PC-3 (cell line): ENCODE measurements around the gene PCDHAC2. TPM values are rescaled to one million over a fixed set of nuclear protein-coding genes. Genes with fewer than 3 reads are reported as not detected.
A peak's percentile ranks its signal among the peaks of the same experiment; 100 is the strongest.

Experiments
- ATAC-seq: fragments of 200-7000 bp; cut with Tn5 transposase; 2 replicates; pipeline ENCODE4 v1.9.1; 2020; ENCODE audit warnings: mild to moderate bottlenecking, moderate library complexity
- BruUV-seq: library from RNA; stranded (reverse); fragments of 400-500 nt; replicated peaks from 2 replicates; lab custom pipeline; 2021; lab: Mats Ljungman, UMichigan
- CTCF ChIA-PET: fragments of 300-600 bp; sonication (Branson Sonifier 250); formaldehyde crosslinking; loops from one replicate; lab custom pipeline; 2022; ENCODE audit warnings: antibody characterized with exemption; lab: Charles Lee
- POLR2A ChIA-PET: fragments of 300-600 bp; sonication (Branson Sonifier 250); formaldehyde crosslinking; loops from one replicate; lab custom pipeline; 2022; ENCODE audit warnings: antibody characterized with exemption; ENCODE audit not compliant: unreplicated experiment; lab: Charles Lee
- DNase-seq: peaks from one replicate; pipeline ENCODE4 v3.0.0-alpha.2; 2015
- H2AFZ ChIP-seq: fragments of 300-600 bp; sonication (generic); 2 replicates; pipeline ENCODE4 v1.6.0; 2016; ENCODE audit warnings: antibody characterized with exemption, low read length
- H3F3A ChIP-seq: fragments of 300-600 bp; sonication (generic); one replicate; pipeline ENCODE4 v1.6.0; 2017; ENCODE audit warnings: antibody characterized with exemption, low read length, control low read depth, mild to moderate bottlenecking; ENCODE audit not compliant: unreplicated experiment
- H3K27ac ChIP-seq: fragments of 300-600 bp; sonication (generic); 2 replicates; pipeline ENCODE4 v1.5.1; 2016; ENCODE audit warnings: mild to moderate bottlenecking, low read length
- H3K27me3 ChIP-seq: fragments of 300-600 bp; sonication (generic); 2 replicates; pipeline ENCODE4 v1.6.1; 2016; ENCODE audit warnings: low read length, mixed read lengths
- H3K36me3 ChIP-seq: fragments of 300-600 bp; sonication (generic); 2 replicates; pipeline ENCODE4 v1.6.1; 2016; ENCODE audit warnings: low read depth, mixed run types, low read length, mixed read lengths
- H3K4me1 ChIP-seq: fragments of 300-600 bp; sonication (generic); 2 replicates; pipeline ENCODE4 v1.5.1; 2016; ENCODE audit warnings: low read length; ENCODE audit not compliant: insufficient read depth
- H3K4me2 ChIP-seq: fragments of 300-600 bp; sonication (generic); 2 replicates; pipeline ENCODE4 v1.6.0; 2016; ENCODE audit warnings: low read length
- H3K4me3 ChIP-seq: fragments of 300-600 bp; sonication (generic); 2 replicates; pipeline ENCODE4 v1.5.1; 2016; ENCODE audit warnings: mild to moderate bottlenecking, low read length, mixed read lengths
- H3K79me2 ChIP-seq: fragments of 300-600 bp; sonication (generic); 2 replicates; pipeline ENCODE4 v1.6.1; 2017; ENCODE audit warnings: low read length, mixed read lengths
- H3K9ac ChIP-seq: fragments of 300-600 bp; sonication (generic); 2 replicates; pipeline ENCODE4 v1.6.0; 2016; ENCODE audit warnings: mild to moderate bottlenecking, low read length
- H3K9me2 ChIP-seq: fragments of 300-600 bp; sonication (generic); replicated peaks from 2 replicates; pipeline ENCODE4 v1.6.1; 2016; ENCODE audit warnings: mixed run types, low read length, mixed read lengths
- H3K9me3 ChIP-seq: fragments of 300-600 bp; sonication (generic); 2 replicates; pipeline ENCODE4 v1.6.1; 2016; ENCODE audit warnings: low read length, mixed read lengths
- H4K20me1 ChIP-seq: fragments of 300-600 bp; sonication (generic); 2 replicates; pipeline ENCODE4 v1.6.1; 2016; ENCODE audit warnings: low read length, mixed read lengths
- CTCF ChIP-seq: fragments of 300-600 bp; sonication (generic); conservative IDR thresholded peaks from 2 replicates; pipeline ENCODE4 v1.5.1; 2017; ENCODE audit warnings: antibody characterized with exemption, low read depth, mild to moderate bottlenecking, low read length
- EZH2 ChIP-seq: fragments of 300-600 bp; sonication (generic); IDR thresholded peaks from one replicate; pipeline ENCODE4 v1.6.1; 2017; ENCODE audit warnings: antibody characterized with exemption, mild to moderate bottlenecking, low read length; ENCODE audit not compliant: unreplicated experiment
- EZH2phosphoT487 ChIP-seq: fragments of 300-600 bp; sonication (generic); IDR thresholded peaks from 2 replicates; pipeline ENCODE4 v1.6.1; 2018; ENCODE audit warnings: mild to moderate bottlenecking, antibody characterized with exemption, low read length, borderline replicate concordance
- intact Hi-C: fragments of 100-400 bp; cut with micrococcal nuclease; formaldehyde crosslinking; loops from 2 replicates; pipeline ENCODE4 v1.9.0; 2023
- total RNA-seq: library from RNA; depleted of rRNA; stranded (reverse); fragments of >200 nt; gene quantifications from 2 replicates; pipeline ENCODE4 v1.2.3, GENCODE V29; 2014

Gene PCDHAC2
- total RNA-seq, 1 experiment from 2014 or later = 4.2 TPM

- intact Hi-C loops = no loop called here
These were observed 1.9 kb upstream of the PCDHAC2 start for GRCh38 chr5:140964356-140964755.

GRCh38 chr5:140965905-140966292 lies 377 bp upstream of the PCDHAC2 start:
- BruUV-seq = TSS peak; percentile 71
- CTCF ChIA-PET = interaction anchor here (1.2 to 1.4 kb wide), 2 partner anchors 74 to 145 kb away, joined by 4 to 7 read pairs; partner anchors contain the start of gene PCDHA5
- H3K4me1 ChIP-seq = peaks cover 16% of the 10 kb centered on the region
- POLR2A ChIA-PET = interaction anchor here (0.6 to 1.7 kb wide), 2 partner anchors 45 to 74 kb away, joined by 4 to 6 read pairs; no protein-coding TSS in a partner anchor
- DNase-seq (peak; percentile 8), ATAC-seq (peak; percentile 36)
- peak overlapping the region; percentile 90 for H3K4me3 ChIP-seq
- H3K9ac ChIP-seq = peak overlapping the region; percentile 42; the same call in 1 of the 2 replicates
- H3K27me3 ChIP-seq = no peaks in the 10 kb centered on the region
- peaks cover 11% of the 10 kb centered on the region; the same call in 1 of the 2 replicates for H3K79me2 ChIP-seq
- no peaks in the 10 kb centered on the region for H4K20me1 ChIP-seq
- TF ChIP-seq CTCF (no peak), EZH2 (no peak), EZH2phosphoT487 (no peak)
- no peaks in the 10 kb centered on the region for H3F3A ChIP-seq
- H2AFZ ChIP-seq = peak overlapping the region; percentile 94
- peak overlapping the region; percentile 97 for H3K4me2 ChIP-seq
- intact Hi-C loops = loop anchor here (1.0 to 5.0 kb wide), 3 partner anchors 36 to 74 kb away; partner anchors contain the start of gene PCDHAC1
- no peaks in the 10 kb centered on the region for H3K9me3 ChIP-seq
- no peak overlapping the region for H3K27ac ChIP-seq
- H3K9me2 ChIP-seq = no peaks in the 10 kb centered on the region
- H3K36me3 ChIP-seq = no peaks in the 10 kb centered on the region

More at GRCh38 chr5:140964356-140964755, 1.9 kb upstream of the PCDHAC2 start:
- H3K4me1 ChIP-seq = peaks cover 11% of the 10 kb centered on the region; the same call in 1 of the 2 replicates
- H3K27ac ChIP-seq = no peak overlapping the region
- H4K20me1 ChIP-seq = no peaks in the 10 kb centered on the region
- H3K9me3 ChIP-seq = no peaks in the 10 kb centered on the region
- ATAC-seq (no peak), DNase-seq (no peak)
- H3F3A ChIP-seq = no peaks in the 10 kb centered on the region
- H3K4me2 ChIP-seq = no peak overlapping the region
- H3K9ac ChIP-seq = no peak overlapping the region
- peaks cover 11% of the 10 kb centered on the region; the same call in 1 of the 2 replicates for H3K79me2 ChIP-seq
- H3K27me3 ChIP-seq = no peaks in the 10 kb centered on the region
- no peak overlapping the region for H2AFZ ChIP-seq
- no peaks in the 10 kb centered on the region for H3K9me2 ChIP-seq
- CTCF ChIA-PET = no interaction called here
- TF ChIP-seq EZH2phosphoT487 (no peak), EZH2 (no peak), CTCF (no peak)
- no peak overlapping the region for H3K4me3 ChIP-seq
- POLR2A ChIA-PET = no interaction called here
- no peaks in the 10 kb centered on the region for H3K36me3 ChIP-seq
- no TSS peak for BruUV-seq

GRCh38 chr5:140967226-140967893 lies 1.1 kb downstream of the PCDHAC2 start:
- ChIA-PET CTCF (interaction anchor here (1.4 kb wide), 1 partner anchor 146 kb away, joined by 7 read pairs; the partner anchor contains the start of gene PCDHA5), POLR2A (no interaction called here)
- intact Hi-C loops = loop anchor here (5.0 kb wide), 2 partner anchors 35 to 40 kb away; partner anchors contain the start of gene PCDHAC1
- H4K20me1 ChIP-seq = no peaks in the 10 kb centered on the region
- no peaks in the 10 kb centered on the region for H3K9me2 ChIP-seq
- H2AFZ ChIP-seq = 0 out of 2 replicates have a peak overlapping the region, but pooled peaks have one; percentile 94
- H3K4me1 ChIP-seq = peaks cover 21% of the 10 kb centered on the region
- no peaks in the 10 kb centered on the region for H3K27me3 ChIP-seq
- ATAC-seq (no peak), DNase-seq (no peak)
- H3K4me3 ChIP-seq = peak overlapping the region; percentile 90; the same call in 1 of the 2 replicates
- peak overlapping the region; percentile 97; the same call in 1 of the 2 replicates for H3K4me2 ChIP-seq
- peaks cover 18% of the 10 kb centered on the region; the same call in 1 of the 2 replicates for H3K79me2 ChIP-seq
- no peaks in the 10 kb centered on the region for H3K36me3 ChIP-seq
- BruUV-seq = TSS peak; percentile 17
- no peak overlapping the region for H3K27ac ChIP-seq
- H3F3A ChIP-seq = no peaks in the 10 kb centered on the region
- no peak for TF ChIP-seq EZH2
- no peak for TF ChIP-seq CTCF
- TF ChIP-seq EZH2phosphoT487 = no peak
- H3K9ac ChIP-seq = no peak overlapping the region
- H3K9me3 ChIP-seq = no peaks in the 10 kb centered on the region
